ENCODE measurements around the gene PLXNA4.

PLXNA4 gene

GRCh38 chr7:132434041-132434440, 142.2 kb downstream of the PLXNA4 start:
- DNase-seq = no peak

- no peak for DNase-seq
Measured at GRCh38 chr7:132433301-132433700, 143.0 kb downstream of the PLXNA4 start.

- no peak for DNase-seq
Measured at GRCh38 chr7:132430861-132431822, 145.1 kb downstream of the PLXNA4 start.

- DNase-seq = no peak
Measured at GRCh38 chr7:132430041-132430855, 146.0 kb downstream of the PLXNA4 start.

GRCh38 chr7:132429181-132429580, 147.1 kb downstream of the PLXNA4 start:
- no peak for DNase-seq

- DNase-seq = no peak
Measured at GRCh38 chr7:132428247-132428919, 147.9 kb downstream of the PLXNA4 start.

- DNase-seq = no peak
Measured at GRCh38 chr7:132425942-132426341, 150.3 kb downstream of the PLXNA4 start.

- DNase-seq = no peak
Measured at GRCh38 chr7:132424821-132425724, 151.2 kb downstream of the PLXNA4 start.

- DNase-seq = no peak
Measured at GRCh38 chr7:132424277-132424676, 152.0 kb downstream of the PLXNA4 start.

GRCh38 chr7:132423594-132424200, 152.6 kb downstream of the PLXNA4 start:
- no peak for DNase-seq

- no peak for DNase-seq
Measured at GRCh38 chr7:132422502-132423111, 153.7 kb downstream of the PLXNA4 start.

- DNase-seq = no peak
Measured at GRCh38 chr7:132420527-132420926, 155.7 kb downstream of the PLXNA4 start.

- no peak for DNase-seq
Measured at GRCh38 chr7:132419542-132419941, 156.7 kb downstream of the PLXNA4 start.

GRCh38 chr7:132418840-132419239, 157.4 kb downstream of the PLXNA4 start:
- DNase-seq = no peak

GRCh38 chr7:132417103-132417906, 159.0 kb downstream of the PLXNA4 start:
- no peak for DNase-seq

- DNase-seq = no peak
Measured at GRCh38 chr7:132416395-132416794, 159.9 kb downstream of the PLXNA4 start.

- no peak for DNase-seq
Measured at GRCh38 chr7:132415259-132415658, 161.0 kb downstream of the PLXNA4 start.

GRCh38 chr7:132414857-132415256, 161.4 kb downstream of the PLXNA4 start:
- no peak for DNase-seq

GRCh38 chr7:132412435-132412834, 163.8 kb downstream of the PLXNA4 start:
- DNase-seq = no peak

- no peak for DNase-seq
Measured at GRCh38 chr7:132410861-132411541, 165.3 kb downstream of the PLXNA4 start.

Data from stimulated activated CD4-positive, alpha-beta T cell treated with anti-CD3 and anti-CD28 coated beads, Interleukin-12 subunit alpha, Interleukin-12 subunit beta, amount 100 ng/mL, for 4 hours (primary cell).